ENCODE measurements around the gene OTUB2. TPM values are rescaled to one million over a fixed set of nuclear protein-coding genes. Genes with fewer than 3 reads are reported as not detected.
A peak's percentile ranks its signal among the peaks of the same experiment; 100 is the strongest.

The OTUB2 gene
- polyA plus RNA-seq, 1 donor (not counting 4 experiments of a cell fraction or from before 2014, with no cell fraction given) = 2.6 TPM

DNA sequence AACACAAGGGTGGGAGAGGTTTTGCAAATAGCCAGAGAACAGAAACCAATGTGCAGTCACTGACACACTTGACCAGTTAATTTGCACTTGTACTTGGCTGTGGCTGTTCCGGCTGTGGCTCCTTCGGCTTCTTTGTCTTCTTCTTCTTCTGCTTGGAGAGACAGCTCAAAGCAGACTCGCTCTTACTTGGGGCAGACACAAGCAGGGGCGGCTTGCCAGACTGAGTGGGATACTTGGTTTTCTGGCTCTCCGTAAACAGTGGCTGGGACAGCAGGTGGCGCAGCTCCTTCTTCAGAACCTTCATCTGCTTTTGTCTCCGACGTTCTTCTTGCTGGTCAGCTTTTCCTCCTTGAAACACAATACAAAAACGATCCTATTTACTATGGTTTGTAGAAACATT lies 25.0 kb downstream of the OTUB2 start:
- Histone ChIP-seq H3K4me3 (ENCODE audit: control insufficient read depth in 2 of 3, extremely low read depth in 1 of 3, insufficient read depth in 2 of 3, low read depth in 1 of 3, low read length in 3 of 3) (no peak overlapping the region), H3K4me2 (ENCODE audit: control insufficient read depth, extremely low read depth, insufficient read depth, low read depth, low read length) (no peak overlapping the region), H3K79me2 (ENCODE audit: control insufficient read depth, insufficient read depth, low read length) (no peaks in the 10 kb centered on the region), H2AFZ (ENCODE audit: control insufficient read depth, low read length) (no peak overlapping the region), H3K9me1 (ENCODE audit: control insufficient read depth, extremely low read depth, insufficient read depth, low read length) (no peaks in the 10 kb centered on the region), H3K27ac (ENCODE audit: control insufficient read depth, insufficient read depth, low read length) (no peak overlapping the region), H3K4me1 (ENCODE audit: control insufficient read depth, extremely low read depth, insufficient read depth, low read length) (no peaks in the 10 kb centered on the region), H3K36me3 (ENCODE audit: control insufficient read depth in 2 of 2, extremely low read depth in 1 of 2, insufficient read depth in 2 of 2, low read length in 2 of 2) (peaks cover 38 to 62% of the 10 kb centered on the region in 2 experiments), H3K9ac (ENCODE audit: control insufficient read depth, extremely low read depth, insufficient read depth, low read length) (no peak overlapping the region), H3K27me3 (ENCODE audit: control insufficient read depth, extremely low read depth, insufficient read depth, low read length) (no peaks in the 10 kb centered on the region), H3K9me3 (ENCODE audit: control insufficient read depth, low read depth, low read length) (no peaks in the 10 kb centered on the region), H4K20me1 (ENCODE audit: control insufficient read depth, extremely low read depth, insufficient read depth, low read length) (no peaks in the 10 kb centered on the region)
- DNase-seq (ENCODE audit: low read depth, low spot score) = no peak
- dilution Hi-C loops (cut with MboI; ENCODE audit: extremely low pct_ligation_motif_present, low sequenced_read_pairs) = no loop called here
- FAIRE-seq = no peak
- TF ChIP-seq CTCF (optimal IDR thresholded peaks at IDR 0.05 in 1 of 3, IDR thresholded peaks at IDR 0.05 in 1 of 3, conservative IDR thresholded peaks at IDR 0.05 in 1 of 3; ENCODE audit: extremely low read depth in 1 of 3, insufficient read depth in 2 of 3, low read length in 3 of 3) = peak; percentile 9 to 62 (median 31)
- no peak for TF ChIP-seq EZH2 (IDR thresholded peaks at IDR 0.05; ENCODE audit: low read length)

DNA sequence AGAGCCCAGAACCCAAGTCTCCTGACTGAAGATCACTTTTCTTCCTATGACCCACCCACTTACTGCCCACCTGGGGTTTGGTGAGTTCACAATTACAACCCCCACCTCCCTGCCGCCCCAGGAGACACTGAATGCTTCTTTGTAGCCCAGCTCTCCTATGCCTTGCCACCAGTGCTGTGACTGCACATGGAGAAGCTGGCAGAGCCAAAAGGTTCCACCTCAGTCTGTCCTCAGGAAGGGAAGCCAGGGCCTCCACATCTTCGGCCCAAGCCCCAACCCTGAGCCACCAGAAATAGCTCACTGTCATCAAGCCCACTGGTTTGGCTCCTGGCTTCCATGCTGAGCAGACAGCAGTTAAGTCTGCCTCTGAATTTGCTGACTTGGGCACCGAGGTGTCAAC lies 25.6 kb downstream of the OTUB2 start:
- Histone ChIP-seq H3K9me3 (ENCODE audit: control insufficient read depth, low read depth, low read length) (no peaks in the 10 kb centered on the region), H4K20me1 (ENCODE audit: control insufficient read depth, extremely low read depth, insufficient read depth, low read length) (no peaks in the 10 kb centered on the region), H3K4me1 (ENCODE audit: control insufficient read depth, extremely low read depth, insufficient read depth, low read length) (no peaks in the 10 kb centered on the region), H3K9me1 (ENCODE audit: control insufficient read depth, extremely low read depth, insufficient read depth, low read length) (no peaks in the 10 kb centered on the region), H3K9ac (ENCODE audit: control insufficient read depth, extremely low read depth, insufficient read depth, low read length) (no peak overlapping the region), H3K27me3 (ENCODE audit: control insufficient read depth, extremely low read depth, insufficient read depth, low read length) (no peaks in the 10 kb centered on the region), H2AFZ (ENCODE audit: control insufficient read depth, low read length) (no peak overlapping the region), H3K27ac (ENCODE audit: control insufficient read depth, insufficient read depth, low read length) (no peak overlapping the region), H3K4me3 (ENCODE audit: control insufficient read depth in 2 of 3, extremely low read depth in 1 of 3, insufficient read depth in 2 of 3, low read depth in 1 of 3, low read length in 3 of 3) (no peak overlapping the region), H3K79me2 (ENCODE audit: control insufficient read depth, insufficient read depth, low read length) (no peaks in the 10 kb centered on the region), H3K36me3 (ENCODE audit: control insufficient read depth in 2 of 2, extremely low read depth in 1 of 2, insufficient read depth in 2 of 2, low read length in 2 of 2) (peaks cover 40 to 67% of the 10 kb centered on the region in 2 experiments), H3K4me2 (ENCODE audit: control insufficient read depth, extremely low read depth, insufficient read depth, low read depth, low read length) (no peak overlapping the region)
- FAIRE-seq (no peak), DNase-seq (ENCODE audit: low read depth, low spot score) (no peak)
- dilution Hi-C loops (cut with MboI; ENCODE audit: extremely low pct_ligation_motif_present, low sequenced_read_pairs) = no loop called here
- TF ChIP-seq CTCF (optimal IDR thresholded peaks at IDR 0.05 in 1 of 3, IDR thresholded peaks at IDR 0.05 in 1 of 3, conservative IDR thresholded peaks at IDR 0.05 in 1 of 3; ENCODE audit: extremely low read depth in 1 of 3, insufficient read depth in 2 of 3, low read length in 3 of 3) = no peak
- TF ChIP-seq EZH2 (IDR thresholded peaks at IDR 0.05; ENCODE audit: low read length) = no peak
